Omental fat pad (tissue), 4 donors: Measurements from ENCODE around the gene IGFBP4. TPM values are rescaled to one million over a fixed set of nuclear protein-coding genes. Genes with fewer than 3 reads are reported as not detected.

Experiments
- ATAC-seq: fragments of 150-250 bp; one replicate; pipeline ENCODE4 v1.9.1; 2016; ENCODE audit warnings: mild to moderate bottlenecking, moderate library complexity; ENCODE audit not compliant: low FRiP score
- DNase-seq: peaks from one replicate; pipeline ENCODE4 v3.0.0-alpha.2; 2019; ENCODE audit warnings: low spot score
- CTCF ChIP-seq, 3 donors: fragments of 450-650 bp; IDR thresholded peaks; one replicate each; pipeline ENCODE4 v1.5.1; 2016 to 2017; ENCODE audit warnings: antibody characterized with exemption in 3 of 3, mild to moderate bottlenecking in 3 of 3, moderate library complexity in 2 of 3
- total RNA-seq, 4 donors: library from RNA; depleted of rRNA; stranded (reverse); fragments of >200 nt; gene quantifications; one replicate each; pipeline ENCODE4 v1.1.0, GENCODE V29; 2016

The IGFBP4 gene
- total RNA-seq, 4 donors from 2014 or later = 352 to 633 (median 429) TPM

GRCh38 chr17:40442392-40443195 is 656 bp upstream of the IGFBP4 start:
- TF ChIP-seq CTCF (IDR thresholded peaks at IDR 0.05) = no peak
- peak; percentile 20 for ATAC-seq
- no peak for DNase-seq

DNA sequence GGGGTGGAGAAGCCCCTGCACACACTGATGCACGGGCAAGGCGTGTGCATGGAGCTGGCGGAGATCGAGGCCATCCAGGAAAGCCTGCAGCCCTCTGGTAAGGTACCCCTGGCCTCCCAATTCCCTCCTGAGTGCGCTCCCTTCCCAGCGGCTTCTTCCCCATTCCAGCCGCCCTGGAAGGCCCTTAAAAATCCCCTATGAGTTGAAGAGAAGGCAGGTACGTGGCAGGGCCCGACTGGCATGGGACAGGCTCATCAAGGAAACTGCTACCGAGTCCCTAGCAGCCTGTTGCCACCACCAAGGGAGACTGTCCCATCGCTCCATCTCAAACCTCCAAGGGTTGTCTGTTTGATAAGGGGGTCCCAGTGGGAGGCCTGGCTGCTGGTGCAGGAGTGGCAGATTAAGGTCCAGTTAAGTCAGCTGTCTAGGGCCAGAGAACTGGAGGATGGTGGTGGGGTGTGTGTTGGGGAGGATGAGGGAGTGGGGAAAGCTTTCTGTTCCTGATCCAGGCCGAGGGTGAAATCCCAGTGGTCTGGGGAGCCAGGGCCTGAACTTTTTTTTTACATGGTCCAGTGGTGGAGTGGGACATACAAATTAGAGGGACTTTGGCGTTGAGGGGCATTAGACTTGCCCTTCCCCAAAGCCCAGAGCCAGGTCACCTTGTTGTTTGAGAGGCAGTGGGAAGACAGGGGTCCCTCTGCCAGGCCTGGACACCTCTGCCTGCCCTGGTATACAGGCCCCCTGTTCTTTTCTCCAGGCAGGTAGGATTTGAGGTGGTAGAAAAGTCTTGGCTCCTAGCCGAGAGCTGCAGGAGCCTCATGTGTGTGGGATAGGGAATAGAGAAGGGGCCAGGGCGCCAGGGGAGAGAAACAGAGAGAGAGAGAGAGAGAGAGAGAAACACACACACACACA is 994 bp downstream of the IGFBP4 start:
- no peak for ATAC-seq
- no peak for DNase-seq
- TF ChIP-seq CTCF (IDR thresholded peaks at IDR 0.05) = no peak

GRCh38 chr17:40445751-40446468 is 2.7 kb downstream of the IGFBP4 start:
- TF ChIP-seq CTCF (IDR thresholded peaks at IDR 0.05) = no peak
- no peak for DNase-seq

DNA sequence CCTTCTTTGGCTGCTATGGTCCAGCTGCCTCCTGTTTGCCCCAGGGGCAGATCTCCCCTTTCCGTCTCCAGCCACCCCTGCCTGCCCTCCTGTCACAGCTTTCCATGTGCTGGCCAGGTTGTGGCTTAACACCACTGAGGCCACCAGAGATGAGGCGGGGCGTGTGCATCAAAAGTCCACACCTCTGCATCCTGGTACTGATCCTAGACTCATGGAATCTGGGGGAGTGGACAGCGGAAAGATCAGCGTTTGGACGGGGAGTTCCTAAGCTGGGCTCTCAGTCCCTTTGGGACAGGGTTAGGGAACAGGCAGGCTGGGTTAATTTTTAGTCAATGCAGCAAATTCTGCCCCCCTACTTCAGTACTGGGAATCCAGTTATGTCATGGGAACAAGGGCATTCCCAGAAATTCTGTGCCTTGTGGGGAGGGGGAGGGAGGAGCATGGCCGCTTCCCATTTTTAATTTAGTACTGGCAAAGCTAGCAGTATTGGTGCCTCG is 3.9 kb downstream of the IGFBP4 start:
- ATAC-seq (no peak), DNase-seq (no peak)
- no peak for TF ChIP-seq CTCF (IDR thresholded peaks at IDR 0.05)

More at GRCh38 chr17:40445751-40446468, 2.7 kb downstream of the IGFBP4 start:
- ATAC-seq = no peak

DNA sequence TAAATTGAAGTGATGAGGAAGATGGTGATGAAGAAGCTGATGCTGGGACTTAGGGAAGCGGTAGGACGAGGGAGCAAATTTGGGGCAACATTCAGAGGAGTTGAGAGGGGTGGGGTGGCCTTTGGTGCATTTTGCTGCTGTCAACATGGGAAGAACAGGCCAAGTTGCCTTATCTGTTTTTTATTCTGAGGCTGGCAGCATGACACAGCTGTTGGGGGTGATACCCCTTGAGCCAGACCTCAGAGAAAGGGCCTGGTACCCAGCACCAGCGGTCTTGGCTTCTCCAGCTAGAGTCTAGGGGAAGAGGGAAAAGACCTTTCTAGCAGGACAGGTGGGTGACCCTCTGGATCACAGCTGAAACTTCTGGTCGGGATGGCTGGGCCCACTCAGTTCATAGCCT is 4.6 kb downstream of the IGFBP4 start:
- no peak for DNase-seq
- no peak for ATAC-seq
- TF ChIP-seq CTCF (IDR thresholded peaks at IDR 0.05) = no peak

DNA sequence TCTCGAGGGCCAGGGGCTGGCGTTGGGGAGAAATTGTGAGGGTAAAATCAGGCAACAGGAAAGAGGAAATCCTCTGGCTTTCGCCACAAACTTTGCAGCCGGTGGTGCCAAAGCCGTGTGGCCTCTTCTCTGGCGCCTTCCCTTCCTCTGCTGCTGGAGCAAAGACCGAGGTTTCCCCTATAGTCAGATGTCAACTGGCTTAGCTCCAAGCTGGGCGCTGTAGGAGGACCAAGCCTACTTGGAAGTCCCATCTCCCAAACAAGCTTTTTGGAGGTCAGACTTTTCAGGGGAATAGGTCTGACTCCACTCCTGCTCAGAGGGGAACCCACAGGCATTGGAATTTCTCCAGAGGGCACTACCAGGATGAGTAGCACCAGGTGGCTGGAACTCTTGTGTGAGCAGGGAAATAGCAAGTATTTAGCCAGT is 5.0 kb downstream of the IGFBP4 start:
- DNase-seq (no peak), ATAC-seq (no peak)
- TF ChIP-seq CTCF (IDR thresholded peaks at IDR 0.05) = no peak
